Raji (cell line): ENCODE measurements around the gene CXCL16.

Experiments
- POLR2A ChIP-seq: IDR thresholded peaks from 2 replicates; pipeline ENCODE4 v1.6.1; 2011; ENCODE audit warnings: low read depth, low read length, control low read depth; ENCODE audit not compliant: insufficient read depth

CXCL16 gene

GRCh38 chr17:4718276-4718675, 21.5 kb downstream of the CXCL16 start:
- TF ChIP-seq POLR2A = no peak

GRCh38 chr17:4717791-4718190, 21.9 kb downstream of the CXCL16 start:
- no peak for TF ChIP-seq POLR2A

- no peak for TF ChIP-seq POLR2A
Measured at GRCh38 chr17:4716081-4716480, 23.6 kb downstream of the CXCL16 start.

GRCh38 chr17:4715063-4715744, 24.5 kb downstream of the CXCL16 start:
- no peak for TF ChIP-seq POLR2A

GRCh38 chr17:4712526-4712925, 27.2 kb downstream of the CXCL16 start:
- no peak for TF ChIP-seq POLR2A

GRCh38 chr17:4711661-4712181, 28.0 kb downstream of the CXCL16 start:
- no peak for TF ChIP-seq POLR2A

- TF ChIP-seq POLR2A = 0 out of 2 replicates have a peak, but pooled peaks have one; percentile 19
Measured at GRCh38 chr17:4710693-4711634, 28.8 kb downstream of the CXCL16 start.

GRCh38 chr17:4709794-4710692, 29.7 kb downstream of the CXCL16 start, which contains the start of gene ARRB2:
ARRB2 (plus strand) TSS chr17:4710632; CDS start chr17:4710722, 90 bp downstream.
- TF ChIP-seq POLR2A = peak; percentile 46

- peak; percentile 64 for TF ChIP-seq POLR2A
Measured at GRCh38 chr17:4708436-4708835, 31.3 kb downstream of the CXCL16 start.

GRCh38 chr17:4706121-4706520, 33.6 kb downstream of the CXCL16 start:
- TF ChIP-seq POLR2A = no peak

GRCh38 chr17:4704991-4705390, 34.7 kb downstream of the CXCL16 start:
- TF ChIP-seq POLR2A = no peak; the same call in 1 of the 2 replicates

GRCh38 chr17:4703330-4703691, 36.4 kb downstream of the CXCL16 start:
- no peak for TF ChIP-seq POLR2A

- no peak for TF ChIP-seq POLR2A
Measured at GRCh38 chr17:4701116-4701515, 38.6 kb downstream of the CXCL16 start.

GRCh38 chr17:4696437-4696805, 43.3 kb downstream of the CXCL16 start:
- TF ChIP-seq POLR2A = no peak

- no peak for TF ChIP-seq POLR2A
Measured at GRCh38 chr17:4693416-4693815, 46.3 kb downstream of the CXCL16 start.
